ENCODE data around the gene ENKUR.

GRCh38 chr10:24952143-24952706 lies 63.7 kb downstream of the ENKUR start, which contains the start of gene PRTFDC1:
- TF ChIP-seq, protein P1, sequence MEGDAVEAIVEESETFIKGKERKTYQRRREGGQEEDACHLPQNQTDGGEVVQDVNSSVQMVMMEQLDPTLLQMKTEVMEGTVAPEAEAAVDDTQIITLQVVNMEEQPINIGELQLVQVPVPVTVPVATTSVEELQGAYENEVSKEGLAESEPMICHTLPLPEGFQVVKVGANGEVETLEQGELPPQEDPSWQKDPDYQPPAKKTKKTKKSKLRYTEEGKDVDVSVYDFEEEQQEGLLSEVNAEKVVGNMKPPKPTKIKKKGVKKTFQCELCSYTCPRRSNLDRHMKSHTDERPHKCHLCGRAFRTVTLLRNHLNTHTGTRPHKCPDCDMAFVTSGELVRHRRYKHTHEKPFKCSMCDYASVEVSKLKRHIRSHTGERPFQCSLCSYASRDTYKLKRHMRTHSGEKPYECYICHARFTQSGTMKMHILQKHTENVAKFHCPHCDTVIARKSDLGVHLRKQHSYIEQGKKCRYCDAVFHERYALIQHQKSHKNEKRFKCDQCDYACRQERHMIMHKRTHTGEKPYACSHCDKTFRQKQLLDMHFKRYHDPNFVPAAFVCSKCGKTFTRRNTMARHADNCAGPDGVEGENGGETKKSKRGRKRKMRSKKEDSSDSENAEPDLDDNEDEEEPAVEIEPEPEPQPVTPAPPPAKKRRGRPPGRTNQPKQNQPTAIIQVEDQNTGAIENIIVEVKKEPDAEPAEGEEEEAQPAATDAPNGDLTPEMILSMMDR (IDR thresholded peaks at IDR 0.05): no peak
- TF ChIP-seq POLR2A (IDR thresholded peaks at IDR 0.05): no peak
- TF ChIP-seq EP300 (IDR thresholded peaks at IDR 0.05): no peak
- no peak for TF ChIP-seq POLR2AphosphoS5 (IDR thresholded peaks at IDR 0.05)

Measured in stomach (tissue), 4 donors.